Natural killer cell (primary cell): ENCODE measurements around the gene TSPAN18. TPM values are rescaled to one million over a fixed set of nuclear protein-coding genes. Genes with fewer than 3 reads are reported as not detected.

ENCODE experiments used
- ATAC-seq, 3 donors: fragments of 150-1000 bp in 2 of 3; fragments of 200-7000 bp in 1 of 3; cut with Tn5 transposase; 1 replicate in 1 of 3; 2 replicates in 2 of 3; pipeline ENCODE4 v1.10.0; 2021; ENCODE audit warnings: mild to moderate bottlenecking in 2 of 3, moderate library complexity in 2 of 3
- DNase-seq, 2 donors: peaks; one replicate each; pipeline versions ENCODE4 v3.0.0 to v3.0.0-alpha.2; 2013 to 2021; ENCODE audit warnings: mixed read lengths in 1 of 2
- H3K27ac ChIP-seq: one replicate; pipeline ENCODE4 v1.5.1; 2013; ENCODE audit warnings: mild to moderate bottlenecking, low read length
- H3K27me3 ChIP-seq: one replicate; pipeline ENCODE4 v1.6.1; 2013; ENCODE audit warnings: low read length; ENCODE audit not compliant: control insufficient read depth, insufficient read depth
- H3K36me3 ChIP-seq: one replicate; pipeline ENCODE4 v1.6.1; 2013; ENCODE audit warnings: low read length; ENCODE audit not compliant: control insufficient read depth, insufficient read depth
- H3K4me1 ChIP-seq: one replicate; pipeline ENCODE4 v1.6.1; 2013; ENCODE audit warnings: low read length; ENCODE audit not compliant: control insufficient read depth, insufficient read depth
- H3K4me3 ChIP-seq: one replicate; pipeline ENCODE4 v1.5.1; 2013; ENCODE audit warnings: low read length
- H3K9me3 ChIP-seq: one replicate; pipeline ENCODE4 v1.6.1; 2013; ENCODE audit warnings: low read length; ENCODE audit not compliant: control insufficient read depth, insufficient read depth
- H3K27ac Mint-ChIP-seq, 2 donors: one replicate each; pipeline ENCODE4 v1.8.0; 2022; ENCODE audit warnings: mild to moderate bottlenecking in 2 of 2, mixed read lengths in 2 of 2, moderate library complexity in 1 of 2
- H3K27me3 Mint-ChIP-seq, 2 donors: one replicate each; pipeline ENCODE4 v1.8.0; 2022; ENCODE audit warnings: low read depth in 2 of 2, mixed read lengths in 2 of 2
- H3K36me3 Mint-ChIP-seq: one replicate; pipeline ENCODE4 v1.8.0; 2022; ENCODE audit warnings: mixed read lengths
- H3K4me1 Mint-ChIP-seq, 2 donors: one replicate each; pipeline ENCODE4 v1.8.0; 2022; ENCODE audit warnings: mixed read lengths in 2 of 2
- H3K4me3 Mint-ChIP-seq: one replicate; pipeline ENCODE4 v1.8.0; 2022; ENCODE audit warnings: mild to moderate bottlenecking, moderate library complexity, mixed read lengths
- H3K9me3 Mint-ChIP-seq, 2 donors: one replicate each; pipeline ENCODE4 v1.8.0; 2022; ENCODE audit warnings: mixed read lengths in 2 of 2
- WGBS: methylation state at CpG from one replicate; pipeline ENCODE4 v1.1.7; 2013; ENCODE audit warnings: missing lambda C conversion rate; ENCODE audit not compliant: insufficient coverage; 5-methylcytosine and 5-hydroxymethylcytosine counted together
- intact Hi-C: fragments of 100-400 bp; cut with micrococcal nuclease; formaldehyde crosslinking; loops from one replicate; pipeline ENCODE4 v1.14.2; 2022
- total RNA-seq, 4 donors: library from RNA; stranded (reverse); fragments of 120-200 nt in 1 of 4; gene quantifications; one replicate each; pipeline versions ENCODE4 v1.2.3 to v1.2.4, GENCODE V29; 2013 to 2022
- TF ChIP-seq, protein P1 (sequence below): fragments of 200-600 bp; IDR thresholded peaks from one replicate; pipeline ENCODE4 v1.8.0; 2022; ENCODE audit warnings: antibody characterized with exemption

The TSPAN18 gene
- total RNA-seq, 3 donors from 2014 or later (not counting 1 experiment from before 2014, with no cell fraction given) = 1.9 to 2.4 (median 2.3) TPM

DNA sequence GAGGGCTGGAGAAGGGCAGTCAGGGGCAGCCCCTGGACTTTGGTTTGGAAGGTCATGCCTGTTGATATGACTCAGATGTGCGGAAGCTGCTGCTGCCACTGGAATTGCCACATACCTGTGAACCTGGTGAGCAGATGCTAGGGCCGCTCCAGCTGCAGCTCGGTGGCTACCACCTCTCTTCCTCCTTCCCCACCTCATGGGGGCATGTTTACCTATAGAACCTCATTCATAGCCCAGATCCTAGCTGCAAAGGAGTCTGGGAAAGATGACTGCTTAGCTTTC lies 17.5 kb upstream of the TSPAN18 start:
- Mint-ChIP-seq H3K36me3 (no peaks in the 10 kb centered on the region), H3K27me3 (peaks cover 15 to 22% of the 10 kb centered on the region in 2 donors), H3K27ac (no peak overlapping the region), H3K4me1 (no peaks in the 10 kb centered on the region), H3K9me3 (no peaks in the 10 kb centered on the region), H3K4me3 (no peak overlapping the region)
- intact Hi-C loops = no loop called here
- TF ChIP-seq, protein P1, sequence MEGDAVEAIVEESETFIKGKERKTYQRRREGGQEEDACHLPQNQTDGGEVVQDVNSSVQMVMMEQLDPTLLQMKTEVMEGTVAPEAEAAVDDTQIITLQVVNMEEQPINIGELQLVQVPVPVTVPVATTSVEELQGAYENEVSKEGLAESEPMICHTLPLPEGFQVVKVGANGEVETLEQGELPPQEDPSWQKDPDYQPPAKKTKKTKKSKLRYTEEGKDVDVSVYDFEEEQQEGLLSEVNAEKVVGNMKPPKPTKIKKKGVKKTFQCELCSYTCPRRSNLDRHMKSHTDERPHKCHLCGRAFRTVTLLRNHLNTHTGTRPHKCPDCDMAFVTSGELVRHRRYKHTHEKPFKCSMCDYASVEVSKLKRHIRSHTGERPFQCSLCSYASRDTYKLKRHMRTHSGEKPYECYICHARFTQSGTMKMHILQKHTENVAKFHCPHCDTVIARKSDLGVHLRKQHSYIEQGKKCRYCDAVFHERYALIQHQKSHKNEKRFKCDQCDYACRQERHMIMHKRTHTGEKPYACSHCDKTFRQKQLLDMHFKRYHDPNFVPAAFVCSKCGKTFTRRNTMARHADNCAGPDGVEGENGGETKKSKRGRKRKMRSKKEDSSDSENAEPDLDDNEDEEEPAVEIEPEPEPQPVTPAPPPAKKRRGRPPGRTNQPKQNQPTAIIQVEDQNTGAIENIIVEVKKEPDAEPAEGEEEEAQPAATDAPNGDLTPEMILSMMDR = no peak
- Histone ChIP-seq H3K4me1 (no peaks in the 10 kb centered on the region), H3K4me3 (no peak overlapping the region), H3K27ac (no peak overlapping the region), H3K9me3 (no peaks in the 10 kb centered on the region), H3K27me3 (no peaks in the 10 kb centered on the region), H3K36me3 (no peaks in the 10 kb centered on the region)
- no peak for DNase-seq
- no peak for ATAC-seq
- 85% methylated on average over 3 of the region's 3 CpGs for WGBS

DNA sequence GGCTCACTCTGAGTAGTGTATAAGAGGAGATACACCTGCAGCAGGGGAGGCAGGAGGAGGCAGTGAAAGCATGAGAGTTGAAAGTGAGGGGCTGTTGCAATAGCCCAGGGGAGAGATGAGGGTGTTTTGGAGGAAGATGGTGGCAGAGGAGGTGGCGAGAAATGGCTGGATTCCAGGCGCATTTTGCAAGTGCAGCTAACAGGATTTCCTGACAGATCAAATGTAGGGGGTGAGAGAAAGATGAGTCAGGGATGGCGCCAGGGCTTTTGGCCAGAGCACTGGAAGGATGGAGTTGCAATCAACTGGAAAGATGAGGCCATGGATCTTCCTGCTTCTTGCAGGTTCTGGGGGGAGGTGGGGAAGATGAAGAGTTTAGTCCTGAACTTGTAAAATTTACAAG lies 16.8 kb upstream of the TSPAN18 start:
- no peaks in the 10 kb centered on the region for H3K36me3 ChIP-seq
- intact Hi-C loops = no loop called here
- H3K9me3 ChIP-seq = no peaks in the 10 kb centered on the region
- Mint-ChIP-seq H3K27me3 (peaks cover 15 to 26% of the 10 kb centered on the region in 2 donors), H3K4me3 (no peak overlapping the region), H3K4me1 (no peaks in the 10 kb centered on the region), H3K36me3 (no peaks in the 10 kb centered on the region), H3K9me3 (no peaks in the 10 kb centered on the region), H3K27ac (no peak overlapping the region)
- TF ChIP-seq, protein P1 = no peak
- H3K27me3 ChIP-seq = no peaks in the 10 kb centered on the region
- no peaks in the 10 kb centered on the region for H3K4me1 ChIP-seq
- no peak overlapping the region for H3K27ac ChIP-seq
- WGBS = 64% methylated on average over 3 of the region's 3 CpGs
- DNase-seq (no peak), ATAC-seq (no peak)
- no peak overlapping the region for H3K4me3 ChIP-seq

DNA sequence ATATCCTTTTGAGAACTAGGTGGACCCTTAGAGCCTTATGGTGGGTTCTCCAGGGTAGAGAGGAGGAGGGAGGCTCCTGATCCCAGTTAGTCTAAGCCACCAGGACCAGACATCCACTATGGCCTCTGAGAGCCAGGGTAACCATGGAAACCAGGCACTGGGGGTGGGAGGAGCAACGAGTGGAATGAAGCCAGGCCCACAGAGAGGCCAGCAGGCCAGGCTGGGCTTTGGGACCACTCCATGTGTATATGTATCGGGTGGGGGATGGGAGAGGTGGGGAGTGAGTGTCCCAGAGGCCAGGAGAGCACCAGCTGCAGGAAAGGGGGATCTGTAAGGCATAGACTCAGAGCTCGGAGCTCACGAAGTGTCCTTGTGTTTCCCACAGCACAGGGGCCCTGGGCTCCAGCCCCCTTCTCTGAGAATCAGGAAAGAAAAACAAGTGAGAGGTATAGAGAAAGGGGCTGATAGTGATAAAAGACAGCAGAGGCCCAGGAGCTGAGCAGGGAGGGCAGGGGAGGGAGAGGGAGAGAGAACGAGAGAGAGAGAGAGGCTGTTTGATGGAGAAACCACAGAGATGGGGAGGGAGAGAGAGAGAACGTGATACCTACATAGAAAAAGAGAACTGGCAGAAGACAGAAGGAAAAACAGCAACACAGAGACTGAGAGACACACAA lies 15.5 kb upstream of the TSPAN18 start:
- Mint-ChIP-seq H3K4me1 (no peaks in the 10 kb centered on the region), H3K4me3 (no peak overlapping the region), H3K9me3 (no peaks in the 10 kb centered on the region), H3K27ac (no peak overlapping the region), H3K36me3 (no peaks in the 10 kb centered on the region), H3K27me3 (peaks cover 16 to 27% of the 10 kb centered on the region in 2 donors)
- ATAC-seq = no peak
- DNase-seq = no peak
- Histone ChIP-seq H3K27ac (no peak overlapping the region), H3K27me3 (no peaks in the 10 kb centered on the region), H3K36me3 (no peaks in the 10 kb centered on the region), H3K9me3 (no peaks in the 10 kb centered on the region), H3K4me3 (no peak overlapping the region), H3K4me1 (no peaks in the 10 kb centered on the region)
- WGBS = 57% methylated on average over 6 of the region's 6 CpGs
- TF ChIP-seq, protein P1 = no peak
- intact Hi-C loops = no loop called here
